T1000 (cell line): ENCODE data around the gene SLC35F3.
"Not testable (repeated sequence)": the region's sequence is repeated elsewhere in the genome, so short reads cannot be mapped to it uniquely, and the experiment has no call there.

Experiments
- DNase-seq: peaks from one replicate; lab custom pipeline; 2025; ENCODE audit warnings: mixed read lengths; lab: John Stamatoyannopoulos, UW

Gene SLC35F3

GRCh38 chr1:234292011-234292410, 387.5 kb downstream of the SLC35F3 start:
- no peak for DNase-seq

GRCh38 chr1:234292548-234292947, 388.1 kb downstream of the SLC35F3 start:
- no peak for DNase-seq

- DNase-seq: no peak
These were observed 389.8 kb downstream of the SLC35F3 start for GRCh38 chr1:234294109-234294817.

- DNase-seq: no peak
These were observed 390.6 kb downstream of the SLC35F3 start for GRCh38 chr1:234295068-234295467.

GRCh38 chr1:234295626-234296025, 391.1 kb downstream of the SLC35F3 start:
- DNase-seq: no peak

GRCh38 chr1:234296496-234296895, 392.0 kb downstream of the SLC35F3 start:
- DNase-seq: no peak

- DNase-seq: no peak
These were observed 393.2 kb downstream of the SLC35F3 start for GRCh38 chr1:234297668-234298067.

- no peak for DNase-seq
These were observed 395.6 kb downstream of the SLC35F3 start for GRCh38 chr1:234300096-234300495.

- DNase-seq: not testable (repeated sequence)
These were observed 397.2 kb downstream of the SLC35F3 start for GRCh38 chr1:234301663-234302062.

- DNase-seq: no peak
These were observed 398.0 kb downstream of the SLC35F3 start for GRCh38 chr1:234302354-234302962.

- no peak for DNase-seq
These were observed 398.8 kb downstream of the SLC35F3 start for GRCh38 chr1:234303231-234303630.

GRCh38 chr1:234307726-234308125, 403.2 kb downstream of the SLC35F3 start:
- DNase-seq: no peak

GRCh38 chr1:234309243-234309597, 404.7 kb downstream of the SLC35F3 start:
- no peak for DNase-seq

- peak; percentile 34 for DNase-seq
These were observed 405.4 kb downstream of the SLC35F3 start for GRCh38 chr1:234309598-234310459.

- DNase-seq: no peak
These were observed 406.0 kb downstream of the SLC35F3 start for GRCh38 chr1:234310460-234310817.

- no peak for DNase-seq
These were observed 406.9 kb downstream of the SLC35F3 start for GRCh38 chr1:234311414-234311813.

- DNase-seq: no peak
These were observed 408.7 kb downstream of the SLC35F3 start for GRCh38 chr1:234313171-234313570.

GRCh38 chr1:234315091-234315541, 410.6 kb downstream of the SLC35F3 start:
- DNase-seq: no peak

- DNase-seq: no peak
These were observed 411.1 kb downstream of the SLC35F3 start for GRCh38 chr1:234315588-234315987.

GRCh38 chr1:234316486-234316885, 412.0 kb downstream of the SLC35F3 start:
- no peak for DNase-seq

- DNase-seq: no peak
These were observed 412.5 kb downstream of the SLC35F3 start for GRCh38 chr1:234316937-234317336.

GRCh38 chr1:234320069-234320468, 415.6 kb downstream of the SLC35F3 start:
- DNase-seq: no peak

- no peak for DNase-seq
These were observed 416.1 kb downstream of the SLC35F3 start for GRCh38 chr1:234320549-234320948.
